NOMO-1 treated with DMSO at 0.1 percent for 48 hours (cell line): Measurements from ENCODE around the gene ARHGEF6.
"Not testable (repeated sequence)": the region's sequence is repeated elsewhere in the genome, so short reads cannot be mapped to it uniquely, and the experiment has no call there.

Experiments
- DNase-seq: peaks from one replicate; lab custom pipeline; 2025; ENCODE audit not compliant: unreplicated experiment; lab: John Stamatoyannopoulos, UW

ARHGEF6 gene

GRCh38 chrX:136780763-136781162, at the start of gene ARHGEF6:
Gene ARHGEF6, minus strand, starts transcription at chrX:136780932. Its CDS starts 50 bp downstream, at chrX:136780882.
- peak; percentile 81 for DNase-seq

GRCh38 chrX:136829413-136829812, 48.7 kb upstream of the ARHGEF6 start:
- no peak for DNase-seq

- DNase-seq = peak; percentile 64
These were observed 48.1 kb upstream of the ARHGEF6 start for GRCh38 chrX:136828830-136829229.

GRCh38 chrX:136827026-136827425, 46.3 kb upstream of the ARHGEF6 start:
- DNase-seq = no peak

GRCh38 chrX:136825771-136826170, 45.0 kb upstream of the ARHGEF6 start:
- peak; percentile 18 for DNase-seq

- no peak for DNase-seq
These were observed 42.4 kb upstream of the ARHGEF6 start for GRCh38 chrX:136823175-136823574.

GRCh38 chrX:136822337-136823095, 41.8 kb upstream of the ARHGEF6 start:
- DNase-seq = no peak

GRCh38 chrX:136819756-136820155, 39.0 kb upstream of the ARHGEF6 start:
- not testable (repeated sequence) for DNase-seq

GRCh38 chrX:136819031-136819703, 38.4 kb upstream of the ARHGEF6 start:
- no peak for DNase-seq

GRCh38 chrX:136816975-136817374, 36.2 kb upstream of the ARHGEF6 start:
- DNase-seq = no peak

- peak; percentile 17 for DNase-seq
These were observed 34.4 kb upstream of the ARHGEF6 start for GRCh38 chrX:136814847-136815750.

- DNase-seq = no peak
These were observed 31.6 kb upstream of the ARHGEF6 start for GRCh38 chrX:136812286-136812685.

GRCh38 chrX:136810493-136810892, 29.8 kb upstream of the ARHGEF6 start:
- no peak for DNase-seq

- no peak for DNase-seq
These were observed 26.2 kb upstream of the ARHGEF6 start for GRCh38 chrX:136806891-136807410.

GRCh38 chrX:136802515-136802914, 21.8 kb upstream of the ARHGEF6 start:
- DNase-seq = peak; percentile 32

GRCh38 chrX:136797787-136798186, 17.1 kb upstream of the ARHGEF6 start:
- no peak for DNase-seq

- not testable (repeated sequence) for DNase-seq
These were observed 14.4 kb upstream of the ARHGEF6 start for GRCh38 chrX:136795132-136795531.

- not testable (repeated sequence) for DNase-seq
These were observed 13.9 kb upstream of the ARHGEF6 start for GRCh38 chrX:136794660-136795059.

- DNase-seq = no peak
These were observed 13.3 kb upstream of the ARHGEF6 start for GRCh38 chrX:136794080-136794479.

- DNase-seq = no peak
These were observed 9.1 kb upstream of the ARHGEF6 start for GRCh38 chrX:136789856-136790255.

GRCh38 chrX:136784231-136784630, 3.5 kb upstream of the ARHGEF6 start:
- DNase-seq = peak; percentile 56
